Measurements from ENCODE around the gene ZMYM3.

Gene ZMYM3

DNA sequence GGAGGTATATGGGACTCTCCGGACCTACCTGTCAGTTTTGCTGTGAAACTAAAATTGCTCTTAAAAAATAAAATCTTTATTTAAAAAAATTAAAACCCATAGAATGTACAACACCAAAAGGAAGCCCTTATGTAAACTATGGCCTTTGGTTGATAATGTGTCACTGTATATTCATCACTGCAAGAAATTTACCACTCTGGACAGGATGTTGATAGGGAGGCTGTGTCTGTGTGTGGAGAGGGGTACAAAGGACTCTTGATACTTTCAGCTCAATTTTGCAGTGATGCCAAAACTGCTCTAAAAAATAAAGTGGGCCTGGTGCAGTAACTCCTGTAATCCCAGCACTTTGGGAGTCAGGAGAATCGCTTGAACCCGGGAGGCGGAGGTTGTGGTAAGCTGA is 2.9 kb upstream of the ZMYM3 start:
- TF ChIP-seq GATA3 (IDR thresholded peaks at IDR 0.05; ENCODE audit: low read depth, low read length) (no peak), GATA2 (IDR thresholded peaks at IDR 0.05; ENCODE audit: low read depth, low read length) (no peak)

DNA sequence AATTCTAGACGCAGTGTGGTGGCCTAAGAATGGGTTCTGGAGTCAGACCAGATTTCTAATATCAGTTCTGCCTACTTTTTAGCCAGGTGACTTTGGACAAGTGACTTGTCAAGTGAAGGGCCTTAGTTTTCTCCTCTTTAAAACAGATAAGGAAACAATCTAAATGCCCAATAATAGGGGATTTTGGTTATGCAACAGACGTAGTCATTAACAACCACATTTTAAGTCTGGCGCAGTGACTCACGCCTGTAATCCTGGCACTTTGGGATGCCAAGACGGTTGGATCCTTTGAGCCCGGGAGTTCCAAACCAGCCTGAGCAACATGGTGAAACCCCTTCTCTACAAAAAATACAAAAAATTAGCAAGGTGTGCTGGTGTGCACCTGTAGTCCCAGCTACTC is 2.1 kb upstream of the ZMYM3 start:
- TF ChIP-seq GATA3 (IDR thresholded peaks at IDR 0.05; ENCODE audit: low read depth, low read length): no peak
- no peak for TF ChIP-seq GATA2 (IDR thresholded peaks at IDR 0.05; ENCODE audit: low read depth, low read length)

DNA sequence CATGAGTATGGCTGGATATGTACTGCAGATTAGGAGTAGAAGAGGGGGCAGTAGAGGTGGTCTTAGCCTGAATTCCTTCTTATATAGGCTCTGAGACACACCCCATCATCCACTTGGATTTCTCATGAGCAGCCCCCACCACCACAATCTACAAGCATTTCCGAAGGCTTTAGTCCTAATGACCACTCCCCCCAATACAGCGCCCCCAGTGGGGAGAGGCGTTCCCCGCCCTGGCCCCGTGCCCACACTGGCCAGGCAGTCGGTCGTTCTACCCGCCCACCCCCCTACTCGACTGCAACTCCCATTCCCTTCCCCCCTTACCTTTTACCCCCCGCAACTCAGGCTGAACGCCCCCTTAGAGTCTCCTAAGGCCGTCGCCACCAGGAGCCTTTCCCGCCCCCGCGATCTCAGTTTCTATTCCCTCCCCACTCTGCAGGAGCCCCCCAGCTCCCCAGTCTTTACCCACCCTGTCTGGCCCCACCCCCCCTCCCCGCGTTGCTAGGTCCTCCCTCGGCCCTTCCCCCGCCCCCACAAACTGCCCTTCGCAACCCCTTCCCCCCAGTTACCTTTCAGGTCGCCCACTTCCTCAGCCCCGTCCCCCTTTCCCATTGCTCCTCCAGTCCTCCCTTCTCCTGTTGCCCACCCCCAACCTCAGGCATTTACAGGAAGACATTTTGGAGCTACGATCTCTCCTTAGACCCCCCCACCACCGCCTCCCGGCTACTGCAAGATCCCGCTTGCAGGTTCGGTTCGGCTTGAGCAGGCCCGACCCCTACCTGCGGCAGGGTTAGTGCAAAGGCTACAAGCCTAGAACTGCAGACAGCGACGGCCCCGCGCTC is 468 bp downstream of the ZMYM3 start:
- no peak for TF ChIP-seq GATA2 (IDR thresholded peaks at IDR 0.05; ENCODE audit: low read depth, low read length)
- no peak for TF ChIP-seq GATA3 (IDR thresholded peaks at IDR 0.05; ENCODE audit: low read depth, low read length)

DNA sequence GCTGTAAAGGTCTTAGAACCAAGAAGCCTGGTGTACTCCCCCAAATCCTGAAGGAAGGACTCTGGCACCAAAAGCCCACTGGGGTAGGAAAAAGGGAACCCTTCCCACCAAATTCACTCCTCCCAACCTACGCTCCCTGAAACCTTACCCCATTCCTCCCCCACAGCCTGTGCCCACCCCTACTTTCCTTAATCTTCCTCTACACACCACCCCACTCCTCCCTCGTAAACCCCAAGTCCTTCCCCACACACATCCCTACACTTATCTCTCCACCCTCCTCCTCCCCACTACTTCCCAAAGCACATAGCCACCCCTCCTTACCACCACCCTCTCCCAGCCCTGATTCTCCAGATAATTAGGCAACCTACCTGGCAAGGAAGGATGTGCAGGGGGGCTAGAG is 1.7 kb downstream of the ZMYM3 start:
- TF ChIP-seq GATA2 (IDR thresholded peaks at IDR 0.05; ENCODE audit: low read depth, low read length): no peak
- TF ChIP-seq GATA3 (IDR thresholded peaks at IDR 0.05; ENCODE audit: low read depth, low read length): no peak

DNA sequence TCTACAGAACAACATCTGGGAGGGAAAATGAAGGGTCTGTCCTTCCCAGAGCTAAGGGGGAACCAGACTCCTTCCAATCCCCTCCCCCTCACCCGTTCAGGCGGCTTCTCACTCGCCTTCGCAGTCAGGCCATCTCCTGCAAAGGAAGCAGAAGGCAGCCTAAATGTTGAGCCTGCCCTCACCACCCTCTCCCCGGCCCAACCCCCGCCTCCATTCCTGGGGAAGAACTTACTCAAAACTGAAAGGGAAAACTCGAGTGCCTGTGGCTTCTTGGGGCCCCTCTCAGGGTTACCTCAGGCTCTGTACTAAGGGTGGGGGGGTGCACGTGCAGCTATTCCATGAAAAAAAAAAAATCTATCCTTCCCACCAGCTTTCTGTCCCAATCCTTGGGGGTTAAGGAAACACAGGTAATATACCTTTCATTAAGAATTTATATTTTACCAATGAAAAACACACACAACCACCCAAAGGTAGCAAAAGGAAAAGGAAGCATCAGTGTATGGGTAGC is 2.4 kb downstream of the ZMYM3 start:
- no peak for TF ChIP-seq GATA2 (IDR thresholded peaks at IDR 0.05; ENCODE audit: low read depth, low read length)
- no peak for TF ChIP-seq GATA3 (IDR thresholded peaks at IDR 0.05; ENCODE audit: low read depth, low read length)

DNA sequence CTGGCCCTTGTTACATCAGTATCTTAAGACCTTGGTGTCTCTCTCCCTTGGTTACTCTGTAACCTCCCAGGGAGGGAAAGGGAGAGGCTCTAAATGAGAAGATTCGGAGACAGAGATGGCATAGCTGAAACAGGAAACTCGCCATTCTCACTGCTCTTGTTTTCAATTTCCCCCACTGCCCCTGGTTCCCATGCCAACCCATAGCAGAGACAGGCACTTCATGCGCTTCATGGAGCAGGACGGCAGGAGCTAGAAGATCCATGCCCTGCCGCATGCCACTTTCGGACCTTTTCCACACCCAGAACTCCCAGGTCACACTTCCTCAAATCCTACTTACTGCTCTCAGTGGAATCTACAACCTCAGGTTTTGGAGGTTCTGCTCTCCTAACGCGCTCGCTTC is 3.1 kb downstream of the ZMYM3 start:
- TF ChIP-seq GATA2 (IDR thresholded peaks at IDR 0.05; ENCODE audit: low read depth, low read length): no peak
- no peak for TF ChIP-seq GATA3 (IDR thresholded peaks at IDR 0.05; ENCODE audit: low read depth, low read length)

DNA sequence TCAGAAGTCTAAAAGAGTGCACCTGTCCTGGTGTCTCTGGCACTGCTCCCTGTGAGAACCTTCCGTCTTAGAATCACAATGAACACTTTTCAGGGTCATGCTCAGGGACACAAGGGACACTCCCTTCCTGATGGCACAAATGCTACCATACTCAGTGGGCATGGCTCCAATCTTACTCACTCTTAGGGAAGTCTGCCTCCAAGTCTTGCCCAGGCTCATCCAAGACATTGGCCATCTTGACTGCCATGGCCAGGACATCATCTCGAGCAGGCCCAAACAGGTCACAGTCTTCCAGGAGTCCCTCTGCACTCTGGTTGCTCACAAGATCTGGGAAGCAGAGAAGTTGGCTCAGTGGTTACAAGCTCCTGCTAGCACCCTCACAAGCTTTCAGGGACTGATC is 8.8 kb downstream of the ZMYM3 start:
- no peak for TF ChIP-seq GATA2 (IDR thresholded peaks at IDR 0.05; ENCODE audit: low read depth, low read length)
- TF ChIP-seq GATA3 (IDR thresholded peaks at IDR 0.05; ENCODE audit: low read depth, low read length): no peak

DNA sequence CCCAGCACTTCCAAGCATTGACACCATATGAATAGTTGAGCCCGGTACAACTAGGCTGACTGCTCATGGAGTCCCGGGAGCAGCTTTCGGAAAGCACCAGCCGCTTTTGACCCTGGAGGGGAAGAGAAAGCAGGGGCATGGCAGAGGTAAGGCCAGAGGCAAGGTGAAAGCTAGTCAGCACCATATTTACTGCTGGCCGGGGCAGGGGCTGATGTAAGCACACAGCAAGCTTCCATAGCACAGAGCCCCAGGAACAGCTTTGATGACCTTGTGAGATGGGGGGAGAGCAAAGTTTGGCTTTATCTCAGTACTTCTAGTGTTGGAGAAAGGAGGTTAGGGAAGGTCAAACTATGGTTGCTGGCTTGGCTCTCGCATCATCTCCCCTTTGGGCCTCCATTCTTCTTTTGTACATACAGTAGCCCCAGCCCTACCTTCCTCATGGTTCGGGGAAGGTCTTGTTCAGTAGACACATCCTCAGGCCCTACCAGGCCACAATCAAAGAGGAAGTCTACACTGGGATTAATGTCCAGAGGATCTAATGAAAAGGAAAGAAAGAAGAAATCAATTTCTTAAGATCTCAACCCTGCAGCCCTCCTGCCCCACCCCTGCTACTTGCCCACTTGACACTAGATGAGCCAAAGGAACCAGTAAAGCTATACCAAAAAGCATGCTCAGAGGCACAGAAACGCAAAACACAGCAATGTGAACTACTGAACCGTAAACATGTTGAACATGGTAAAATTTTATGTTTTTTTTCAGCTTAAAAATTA is 9.4 kb downstream of the ZMYM3 start:
- TF ChIP-seq GATA2 (IDR thresholded peaks at IDR 0.05; ENCODE audit: low read depth, low read length): no peak
- TF ChIP-seq GATA3 (IDR thresholded peaks at IDR 0.05; ENCODE audit: low read depth, low read length): no peak

DNA sequence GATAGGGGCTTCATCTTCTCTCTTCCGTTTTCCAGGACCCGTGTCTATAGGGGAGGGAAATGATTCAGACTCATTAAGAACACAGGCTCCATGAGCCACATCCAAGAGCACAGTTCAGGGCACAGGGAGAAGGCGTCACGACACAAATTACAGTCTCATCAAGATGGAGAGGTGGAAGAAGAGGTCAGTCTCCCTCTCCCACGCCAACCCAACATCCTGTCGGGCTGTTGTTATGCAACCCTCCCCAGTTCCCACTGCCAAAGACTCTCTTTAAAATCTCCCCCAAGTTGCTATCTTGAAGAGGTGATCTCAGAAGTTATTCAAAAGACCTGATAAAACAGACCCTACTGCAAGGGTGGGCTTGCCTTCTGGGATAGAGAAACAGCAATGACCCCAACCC is 12.6 kb downstream of the ZMYM3 start:
- no peak for TF ChIP-seq GATA3 (IDR thresholded peaks at IDR 0.05; ENCODE audit: low read depth, low read length)
- no peak for TF ChIP-seq GATA2 (IDR thresholded peaks at IDR 0.05; ENCODE audit: low read depth, low read length)

DNA sequence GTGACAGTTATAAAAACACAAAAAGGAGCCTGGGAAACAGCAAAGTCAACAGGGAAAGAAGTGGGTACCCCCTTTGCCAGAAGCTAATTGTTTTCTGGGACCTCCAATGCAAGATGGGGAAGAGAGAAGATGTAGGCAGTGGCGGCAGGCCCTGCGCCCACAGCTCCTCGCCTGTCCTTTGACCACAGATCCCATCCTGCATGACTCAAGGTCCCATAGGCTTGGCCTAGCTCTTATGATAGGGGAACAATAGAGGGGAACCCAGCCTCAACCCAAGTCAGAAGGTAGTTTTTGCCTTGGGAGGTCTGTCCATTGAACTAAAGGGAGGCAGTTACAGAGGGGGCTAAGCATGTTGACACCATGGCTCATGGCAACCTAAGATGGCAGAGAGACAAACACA is 14.2 kb downstream of the ZMYM3 start:
- TF ChIP-seq GATA3 (IDR thresholded peaks at IDR 0.05; ENCODE audit: low read depth, low read length) (no peak), GATA2 (IDR thresholded peaks at IDR 0.05; ENCODE audit: low read depth, low read length) (no peak)

DNA sequence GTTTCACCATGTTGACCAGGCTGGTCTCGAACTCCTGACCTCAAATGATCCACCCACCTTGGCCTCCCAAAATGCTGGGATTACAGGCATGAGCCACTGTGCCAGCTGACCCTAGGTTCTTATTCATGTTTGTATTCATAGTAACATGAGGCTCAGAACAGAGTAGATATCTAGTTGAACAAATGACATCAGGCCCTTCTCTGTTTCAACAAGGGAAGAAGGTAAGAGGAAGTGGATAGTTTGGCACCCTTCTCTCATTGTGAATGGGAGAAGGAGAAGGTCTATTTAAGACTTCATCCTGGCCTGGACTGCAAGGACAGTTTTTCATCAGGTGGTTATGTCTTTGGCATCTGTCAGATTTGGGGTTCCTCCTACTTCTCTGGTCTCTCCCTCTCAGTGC is 17.1 kb downstream of the ZMYM3 start:
- no peak for TF ChIP-seq GATA3 (IDR thresholded peaks at IDR 0.05; ENCODE audit: low read depth, low read length)
- no peak for TF ChIP-seq GATA2 (IDR thresholded peaks at IDR 0.05; ENCODE audit: low read depth, low read length)

DNA sequence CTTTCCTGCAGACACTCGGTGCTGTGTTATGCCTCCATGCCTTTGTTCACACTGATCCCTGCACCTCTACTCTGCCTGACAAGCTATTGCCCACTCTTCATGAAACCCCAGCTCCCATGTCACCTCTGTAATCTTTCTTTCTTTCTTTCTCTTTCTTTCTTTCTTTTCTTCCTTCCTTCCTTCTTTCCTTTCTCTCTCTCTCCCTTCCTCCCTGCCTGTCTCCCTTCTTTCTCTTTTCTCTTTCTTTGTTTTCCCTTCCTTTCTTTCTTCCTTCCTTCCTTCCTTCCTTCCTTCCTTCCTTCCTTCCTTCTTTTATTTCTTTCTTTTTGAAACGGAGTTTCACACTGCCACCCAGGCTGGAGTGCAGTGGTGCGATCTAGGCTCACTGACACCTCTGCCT is 18.5 kb downstream of the ZMYM3 start:
- TF ChIP-seq GATA2 (IDR thresholded peaks at IDR 0.05; ENCODE audit: low read depth, low read length) (no peak), GATA3 (IDR thresholded peaks at IDR 0.05; ENCODE audit: low read depth, low read length) (no peak)

DNA sequence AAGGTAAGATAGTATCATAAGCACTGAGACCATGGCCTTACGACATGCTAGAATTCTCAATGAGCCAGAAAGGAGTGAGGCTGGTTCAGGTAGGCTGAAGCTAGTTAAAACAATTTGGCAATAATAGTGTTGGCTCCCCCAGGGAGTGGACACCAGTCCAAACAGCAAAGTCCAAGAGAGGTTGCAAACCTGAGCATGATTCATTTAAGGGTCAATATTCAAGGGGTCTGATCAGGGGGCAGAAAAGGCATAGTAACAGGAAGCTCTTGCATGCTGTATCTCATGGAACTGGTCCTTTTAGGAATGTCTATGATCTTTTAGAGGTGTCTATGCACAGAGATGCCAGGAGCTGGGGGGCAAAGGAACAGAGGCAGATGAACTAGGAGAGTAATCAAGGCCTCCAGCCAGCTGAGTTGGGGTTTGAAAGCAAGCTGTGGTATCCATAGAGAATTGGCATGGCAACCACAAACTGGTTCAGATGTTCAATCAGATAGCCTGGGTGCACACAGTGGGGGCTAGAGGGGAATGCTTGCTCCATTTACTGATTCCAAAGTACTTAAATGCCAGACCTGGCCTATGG is 25.8 kb downstream of the ZMYM3 start:
- no peak for TF ChIP-seq GATA3 (IDR thresholded peaks at IDR 0.05; ENCODE audit: low read depth, low read length)
- TF ChIP-seq GATA2 (IDR thresholded peaks at IDR 0.05; ENCODE audit: low read depth, low read length): no peak

DNA sequence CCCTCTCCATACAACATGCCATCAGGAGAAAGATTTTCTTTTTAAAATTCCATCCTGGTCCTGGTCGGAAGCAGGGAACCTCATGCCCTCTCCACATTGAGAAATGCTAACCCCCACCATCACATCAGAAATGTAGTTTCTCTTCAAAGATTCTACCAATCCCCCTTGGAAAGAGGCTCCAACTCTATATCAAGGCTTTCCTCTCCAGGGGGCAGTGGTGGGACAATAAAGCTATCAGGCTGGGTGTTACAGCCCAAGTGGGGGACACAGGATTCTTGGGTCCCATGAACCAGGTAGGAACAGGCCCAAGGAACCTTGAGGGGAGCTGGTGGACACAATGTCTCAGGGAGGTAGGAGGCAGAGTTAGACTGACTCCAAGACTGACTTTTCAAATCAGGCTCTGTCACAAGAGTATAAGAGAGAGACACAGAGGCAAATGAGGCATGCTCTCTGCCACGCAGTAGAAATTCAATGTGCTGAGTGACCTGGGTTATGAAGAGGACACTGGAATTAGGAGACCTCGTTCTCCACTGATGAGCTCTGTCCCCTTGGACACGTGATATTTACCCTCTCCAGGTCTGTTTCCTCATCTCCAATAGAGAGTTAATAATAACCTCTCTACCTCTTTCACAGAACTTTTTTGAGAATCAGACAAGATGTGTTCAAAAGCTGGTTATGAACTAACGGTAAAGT is 26.4 kb downstream of the ZMYM3 start:
- TF ChIP-seq GATA3 (IDR thresholded peaks at IDR 0.05; ENCODE audit: low read depth, low read length): no peak
- TF ChIP-seq GATA2 (IDR thresholded peaks at IDR 0.05; ENCODE audit: low read depth, low read length): no peak

All from SH-SY5Y (cell line).